Subcutaneous abdominal adipose tissue (tissue), 5 donors: ENCODE results near the gene MAP3K5.

Experiments
- H3K27ac ChIP-seq: one replicate; pipeline ENCODE4 v1.7.0; 2013; ENCODE audit warnings: low read depth, mild to moderate bottlenecking, inconsistent platforms, low read length, moderate library complexity
- H3K27me3 ChIP-seq, 5 donors: one replicate each; pipeline ENCODE4 v1.7.0; 2013; ENCODE audit warnings: low read length in 5 of 5, inconsistent platforms in 1 of 5; ENCODE audit not compliant: control insufficient read depth in 5 of 5, insufficient read depth in 4 of 5
- H3K36me3 ChIP-seq, 5 donors: one replicate each; pipeline ENCODE4 v1.7.0; 2013; ENCODE audit warnings: low read length in 5 of 5; ENCODE audit not compliant: control insufficient read depth in 5 of 5, insufficient read depth in 5 of 5
- H3K4me1 ChIP-seq, 5 donors: one replicate each; pipeline ENCODE4 v1.7.0; 2013; ENCODE audit warnings: low read length in 5 of 5, mild to moderate bottlenecking in 3 of 5, moderate library complexity in 1 of 5; ENCODE audit not compliant: control insufficient read depth in 5 of 5, insufficient read depth in 5 of 5
- H3K4me3 ChIP-seq, 5 donors: one replicate each; pipeline ENCODE4 v1.7.0; 2013; ENCODE audit warnings: low read length in 5 of 5, low read depth in 1 of 5
- H3K9ac ChIP-seq, 5 donors: one replicate each; pipeline ENCODE4 v1.7.0; 2013; ENCODE audit warnings: low read length in 5 of 5, mild to moderate bottlenecking in 4 of 5, moderate library complexity in 3 of 5
- H3K9me3 ChIP-seq, 5 donors: one replicate each; pipeline ENCODE4 v1.7.0; 2013; ENCODE audit warnings: low read length in 5 of 5; ENCODE audit not compliant: control insufficient read depth in 5 of 5
- donor health status: healthy.
- donor health status: healthy.
- donor health status: healthy.
- donor health status: healthy.
- donor health status: healthy.

The MAP3K5 gene

GRCh38 chr6:136607932-136608772, 184.1 kb downstream of the MAP3K5 start:
- Histone ChIP-seq H3K9me3 (no peaks in the 10 kb centered on the region), H3K9ac (no peak overlapping the region), H3K36me3 (peaks cover 5 to 17% (median 10%) of the 10 kb centered on the region in 5 donors), H3K4me3 (no peak overlapping the region), H3K4me1 (peaks cover 0 to 10% (median 0%) of the 10 kb centered on the region in 5 donors), H3K27me3 (no peaks in the 10 kb centered on the region), H3K27ac (no peak overlapping the region)

- H3K9me3 ChIP-seq: no peaks in the 10 kb centered on the region
- H3K27me3 ChIP-seq: no peaks in the 10 kb centered on the region
- H3K4me3 ChIP-seq: no peak overlapping the region
- peaks cover 0 to 10% (median 0%) of the 10 kb centered on the region in 5 donors for H3K4me1 ChIP-seq
- H3K27ac ChIP-seq: no peak overlapping the region
- peaks cover 5 to 12% (median 10%) of the 10 kb centered on the region in 5 donors for H3K36me3 ChIP-seq
- no peak overlapping the region for H3K9ac ChIP-seq
Observed at GRCh38 chr6:136607204-136607931, 184.9 kb downstream of the MAP3K5 start.

- no peaks in the 10 kb centered on the region for H3K9me3 ChIP-seq
- H3K4me3 ChIP-seq: no peak overlapping the region
- H3K27me3 ChIP-seq: no peaks in the 10 kb centered on the region
- peaks cover 0 to 5% (median 0%) of the 10 kb centered on the region in 5 donors for H3K4me1 ChIP-seq
- no peak overlapping the region for H3K9ac ChIP-seq
- peaks cover 8 to 25% (median 15%) of the 10 kb centered on the region in 5 donors for H3K36me3 ChIP-seq
- no peak overlapping the region for H3K27ac ChIP-seq
Observed at GRCh38 chr6:136604928-136605510, 187.3 kb downstream of the MAP3K5 start.

- Histone ChIP-seq H3K4me3 (no peak overlapping the region), H3K9ac (no peak overlapping the region), H3K36me3 (peaks cover 8 to 25% (median 15%) of the 10 kb centered on the region in 5 donors), H3K4me1 (peaks cover 0 to 3% (median 0%) of the 10 kb centered on the region in 5 donors), H3K27ac (no peak overlapping the region), H3K27me3 (no peaks in the 10 kb centered on the region), H3K9me3 (no peaks in the 10 kb centered on the region)
Observed at GRCh38 chr6:136604328-136604825, 187.9 kb downstream of the MAP3K5 start.

GRCh38 chr6:136600818-136601217, 191.5 kb downstream of the MAP3K5 start:
- Histone ChIP-seq H3K4me3 (no peak overlapping the region), H3K36me3 (peaks cover 11 to 34% (median 21%) of the 10 kb centered on the region in 5 donors), H3K4me1 (no peaks in the 10 kb centered on the region), H3K27me3 (no peaks in the 10 kb centered on the region), H3K9me3 (no peaks in the 10 kb centered on the region), H3K27ac (no peak overlapping the region), H3K9ac (no peak overlapping the region)

GRCh38 chr6:136599329-136600011, 192.8 kb downstream of the MAP3K5 start:
- H3K9ac ChIP-seq: no peak overlapping the region
- no peak overlapping the region for H3K4me3 ChIP-seq
- no peaks in the 10 kb centered on the region for H3K27me3 ChIP-seq
- H3K4me1 ChIP-seq: no peaks in the 10 kb centered on the region
- no peak overlapping the region for H3K27ac ChIP-seq
- peaks cover 5 to 33% (median 21%) of the 10 kb centered on the region in 5 donors for H3K36me3 ChIP-seq
- H3K9me3 ChIP-seq: no peaks in the 10 kb centered on the region

GRCh38 chr6:136598048-136598447, 194.2 kb downstream of the MAP3K5 start:
- H3K9ac ChIP-seq: no peak overlapping the region
- no peaks in the 10 kb centered on the region for H3K9me3 ChIP-seq
- no peak overlapping the region for H3K4me3 ChIP-seq
- H3K27ac ChIP-seq: no peak overlapping the region
- H3K27me3 ChIP-seq: no peaks in the 10 kb centered on the region
- H3K4me1 ChIP-seq: no peaks in the 10 kb centered on the region
- H3K36me3 ChIP-seq: peaks cover 3 to 25% (median 16%) of the 10 kb centered on the region in 5 donors

GRCh38 chr6:136594671-136595070, 197.6 kb downstream of the MAP3K5 start:
- no peaks in the 10 kb centered on the region for H3K9me3 ChIP-seq
- no peak overlapping the region for H3K27ac ChIP-seq
- no peak overlapping the region for H3K4me3 ChIP-seq
- no peak overlapping the region for H3K9ac ChIP-seq
- peaks cover 12 to 39% (median 27%) of the 10 kb centered on the region in 5 donors for H3K36me3 ChIP-seq
- no peaks in the 10 kb centered on the region for H3K27me3 ChIP-seq
- H3K4me1 ChIP-seq: no peaks in the 10 kb centered on the region

- Histone ChIP-seq H3K27ac (no peak overlapping the region), H3K9ac (no peak overlapping the region), H3K4me1 (no peaks in the 10 kb centered on the region), H3K9me3 (no peaks in the 10 kb centered on the region), H3K36me3 (peaks cover 20 to 42% (median 30%) of the 10 kb centered on the region in 5 donors), H3K27me3 (no peaks in the 10 kb centered on the region), H3K4me3 (no peak overlapping the region)
Observed at GRCh38 chr6:136593748-136594490, 198.4 kb downstream of the MAP3K5 start.
